ENCODE data around the gene TMEM250.

Gene TMEM250

GRCh38 chr9:136133191-136133958 lies 14.7 kb upstream of the TMEM250 start:
- TF ChIP-seq ZFX (IDR thresholded peaks at IDR 0.05): no peak
- TF ChIP-seq CTCF (conservative IDR thresholded peaks at IDR 0.05): no peak; the same call in 1 of the 2 replicates
- no peak overlapping the region for H3K27ac ChIP-seq

- H3K27ac ChIP-seq: no peak overlapping the region
- TF ChIP-seq CTCF (conservative IDR thresholded peaks at IDR 0.05): no peak
- no peak for TF ChIP-seq ZFX (IDR thresholded peaks at IDR 0.05)
These were observed 13.9 kb upstream of the TMEM250 start for GRCh38 chr9:136132512-136133050.

- TF ChIP-seq CTCF (conservative IDR thresholded peaks at IDR 0.05) (no peak), ZFX (IDR thresholded peaks at IDR 0.05) (no peak)
- peak overlapping the region; percentile 51 for H3K27ac ChIP-seq
These were observed 13.2 kb upstream of the TMEM250 start for GRCh38 chr9:136131629-136132511.

- H3K27ac ChIP-seq: no peak overlapping the region
- no peak for TF ChIP-seq ZFX (IDR thresholded peaks at IDR 0.05)
- no peak for TF ChIP-seq CTCF (conservative IDR thresholded peaks at IDR 0.05)
These were observed 10.5 kb upstream of the TMEM250 start for GRCh38 chr9:136129176-136129575.

- TF ChIP-seq CTCF (conservative IDR thresholded peaks at IDR 0.05): no peak
- TF ChIP-seq ZFX (IDR thresholded peaks at IDR 0.05): no peak
- no peak overlapping the region for H3K27ac ChIP-seq
These were observed 9.8 kb upstream of the TMEM250 start for GRCh38 chr9:136128436-136128835.

GRCh38 chr9:136127313-136127712 lies 8.6 kb upstream of the TMEM250 start:
- TF ChIP-seq ZFX (IDR thresholded peaks at IDR 0.05): no peak
- TF ChIP-seq CTCF (conservative IDR thresholded peaks at IDR 0.05): no peak
- H3K27ac ChIP-seq: no peak overlapping the region
